RPMI7951 (cell line): ENCODE measurements around the gene SDHAF4. TPM values are rescaled to one million over a fixed set of nuclear protein-coding genes. Genes with fewer than 3 reads are reported as not detected.
"Not testable (repeated sequence)": the region's sequence is repeated elsewhere in the genome, so short reads cannot be mapped to it uniquely, and the experiment has no call there.

Source experiments
- DNase-seq: peaks from one replicate; pipeline ENCODE4 v3.0.0-alpha.2; 2012; ENCODE audit warnings: low read depth
- total RNA-seq: library from RNA; depleted of rRNA; stranded (reverse); fragments of >200 nt; shearing (Covaris generic); gene quantifications from 2 replicates; pipeline ENCODE4 v1.2.3, GENCODE V29; 2014; rRNA removed

The SDHAF4 gene
- total RNA-seq, 1 experiment from 2014 or later: 10.5 TPM

DNA sequence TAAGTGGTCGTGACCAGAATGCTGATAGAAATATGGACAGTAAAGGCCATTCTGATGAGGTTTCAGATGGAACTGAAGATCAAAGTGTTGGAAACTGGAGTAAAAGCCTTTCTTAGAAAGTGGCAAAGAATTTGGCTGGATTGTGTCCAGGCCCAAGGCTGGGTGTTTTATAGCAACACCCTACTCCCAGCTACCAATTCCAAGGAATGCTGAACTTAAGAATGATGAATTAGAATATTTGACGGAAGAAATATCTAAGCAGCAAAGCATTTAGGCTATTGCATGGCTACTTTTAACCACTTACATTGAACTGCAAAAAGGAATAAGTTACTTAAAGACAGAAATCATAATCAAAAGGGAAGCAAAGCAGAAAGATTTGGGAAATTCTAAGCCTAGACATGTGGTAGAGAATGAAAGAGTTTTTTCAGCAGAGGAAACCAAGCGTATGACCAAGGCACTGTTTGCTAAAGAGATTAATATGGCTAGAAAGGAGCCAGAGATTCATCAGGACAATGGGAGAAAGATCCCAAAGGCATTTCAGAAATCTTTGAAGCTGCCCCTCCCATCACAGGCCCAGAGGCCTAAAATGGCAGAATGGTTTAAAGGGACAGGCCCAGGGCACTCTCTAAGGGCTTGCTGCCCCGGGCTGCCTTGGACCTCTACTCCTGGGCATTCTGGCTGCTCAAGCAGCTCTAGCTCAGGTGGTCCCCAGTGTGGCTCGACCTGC, 25.8 kb downstream of the SDHAF4 start:
- no peak for DNase-seq

DNA sequence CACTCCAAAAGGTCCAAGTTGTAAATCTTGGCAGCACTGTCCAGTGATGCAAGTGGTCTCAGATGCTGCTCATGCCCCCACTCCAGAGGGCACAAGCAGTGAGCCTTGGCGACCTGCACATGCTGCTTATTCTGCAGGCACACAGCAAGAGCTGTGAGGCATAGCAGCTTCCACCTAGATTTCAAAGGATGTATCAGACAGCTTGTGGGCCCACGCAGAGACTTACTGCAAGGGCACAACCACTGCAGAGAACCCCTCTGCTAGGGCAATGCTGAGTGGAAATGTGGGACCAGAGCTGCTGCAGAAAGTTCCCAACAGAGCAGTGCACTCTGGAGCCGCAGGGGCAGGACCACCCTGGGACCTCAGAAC, 26.4 kb downstream of the SDHAF4 start:
- no peak for DNase-seq

DNA sequence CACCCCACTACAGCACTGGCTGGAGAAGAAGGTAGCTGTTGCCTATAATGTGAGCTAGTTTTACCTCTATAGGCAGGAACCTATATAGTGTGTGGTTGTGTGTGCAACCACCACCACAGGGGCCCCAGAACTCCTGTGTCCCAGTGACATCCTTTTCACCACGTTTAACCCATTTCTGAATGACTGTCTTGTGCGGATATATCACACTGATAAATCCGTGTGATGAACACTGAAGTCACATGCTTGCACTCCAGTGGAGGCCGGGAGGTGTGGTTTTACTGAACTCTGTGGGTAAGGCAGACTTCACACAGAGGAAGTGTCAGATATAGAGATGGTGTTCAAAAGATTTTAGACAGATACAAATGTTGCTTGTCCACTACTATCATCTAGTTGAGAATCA, 32.5 kb downstream of the SDHAF4 start:
- DNase-seq: no peak

DNA sequence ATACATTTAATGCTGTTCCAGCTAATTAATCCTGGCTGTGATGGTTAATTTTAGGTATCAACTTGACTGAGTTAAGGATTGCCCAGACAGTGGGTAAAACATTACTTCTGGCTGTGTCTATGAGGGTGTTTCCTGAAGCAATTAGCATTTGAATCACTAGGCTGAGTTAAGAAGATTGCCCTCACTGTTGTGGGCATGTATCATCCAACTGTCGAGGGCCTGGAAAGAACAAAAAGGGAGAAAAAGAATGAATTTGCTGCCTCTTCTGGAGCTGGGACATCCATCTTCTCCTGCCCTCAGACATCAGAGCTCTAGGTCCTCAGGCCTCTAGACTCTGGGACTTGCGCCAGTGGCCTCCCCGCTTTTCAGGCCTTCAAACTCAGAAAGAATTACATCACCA, 34.3 kb downstream of the SDHAF4 start:
- DNase-seq: no peak

GRCh38 chr6:70604254-70604653, 37.5 kb downstream of the SDHAF4 start:
- no peak for DNase-seq

GRCh38 chr6:70607371-70607770, 40.6 kb downstream of the SDHAF4 start:
- not testable (repeated sequence) for DNase-seq

DNA sequence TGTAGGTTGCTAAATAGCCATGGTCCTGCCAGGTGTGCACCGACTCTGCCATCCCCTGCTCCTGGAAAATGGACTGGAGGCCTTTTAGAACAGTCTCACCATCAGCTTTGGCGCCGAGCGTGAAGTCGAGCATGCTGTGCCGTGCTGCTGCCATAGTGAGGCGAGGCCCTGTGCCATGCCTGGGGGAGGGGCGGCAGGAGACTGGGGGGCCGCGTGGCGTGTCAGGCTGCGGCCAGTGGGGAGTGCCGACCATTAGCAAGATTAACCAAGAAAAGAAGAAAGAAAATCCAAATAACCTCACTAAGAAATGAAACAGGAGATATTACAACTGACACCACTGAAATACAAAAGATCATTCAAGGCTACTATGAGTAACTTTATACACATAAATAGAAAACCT, 42.5 kb downstream of the SDHAF4 start:
- DNase-seq: not testable (repeated sequence)

- peak; percentile 27 for DNase-seq
Observed at GRCh38 chr6:70616728-70617260, 50.1 kb downstream of the SDHAF4 start.

GRCh38 chr6:70620746-70621145, 54.0 kb downstream of the SDHAF4 start:
- DNase-seq: no peak

GRCh38 chr6:70622461-70622860, 55.7 kb downstream of the SDHAF4 start:
- DNase-seq: no peak

DNA sequence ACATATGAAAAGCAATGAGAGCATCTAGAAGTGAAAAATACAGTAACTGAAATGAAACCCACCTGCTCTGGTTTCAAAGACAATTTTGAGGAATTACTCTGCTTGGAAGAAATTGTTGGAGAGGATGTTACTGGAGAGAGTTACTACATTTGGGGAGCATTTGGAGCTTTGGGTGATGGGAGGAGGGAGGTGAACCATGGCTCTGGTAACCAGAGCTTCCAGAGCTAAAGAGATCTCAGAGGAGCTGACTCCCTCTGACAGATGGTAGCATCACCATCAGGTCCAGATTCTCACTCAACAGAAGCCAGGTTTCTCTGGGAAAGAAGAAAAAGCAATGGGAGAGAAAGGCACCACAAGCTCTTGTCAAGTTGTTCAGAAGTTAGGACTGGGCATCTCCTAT, 58.7 kb downstream of the SDHAF4 start:
- no peak for DNase-seq

DNA sequence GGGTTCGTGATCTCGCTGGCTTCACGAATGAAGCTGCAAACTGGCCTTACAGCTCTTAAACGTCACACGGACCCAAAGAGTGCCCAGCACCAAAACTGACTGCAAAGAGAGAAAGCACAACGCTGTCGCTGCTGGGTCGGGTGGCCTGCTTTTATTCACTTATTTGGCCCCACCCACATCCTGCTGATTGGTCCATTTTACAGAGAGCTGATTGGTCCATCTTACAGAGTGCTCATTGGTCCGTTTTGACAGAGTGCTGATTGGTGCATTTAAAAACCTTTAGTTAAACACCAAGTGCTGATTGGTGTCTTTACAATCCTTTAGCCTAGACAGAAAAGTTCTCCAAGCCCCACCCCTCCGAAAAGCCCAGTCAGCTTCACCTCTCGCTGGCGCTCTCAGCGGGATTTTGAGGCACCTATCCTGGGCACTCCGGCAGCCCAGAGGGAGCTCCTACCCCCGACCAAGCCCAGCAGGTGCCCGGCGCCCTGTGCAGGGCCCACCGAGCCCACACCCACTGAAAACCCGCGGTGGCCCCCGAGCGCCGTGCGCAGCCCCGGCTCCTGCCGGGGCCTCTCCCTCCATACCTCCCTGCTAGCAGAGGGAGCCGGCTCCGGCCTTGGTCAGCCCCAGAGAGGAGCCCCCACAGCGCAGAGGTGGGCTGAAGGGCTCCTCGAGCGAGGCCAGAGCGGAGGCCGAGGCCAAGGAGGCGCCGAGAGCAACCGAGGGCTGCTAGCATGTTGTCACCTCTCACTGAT, 60.9 kb downstream of the SDHAF4 start:
- no peak for DNase-seq

DNA sequence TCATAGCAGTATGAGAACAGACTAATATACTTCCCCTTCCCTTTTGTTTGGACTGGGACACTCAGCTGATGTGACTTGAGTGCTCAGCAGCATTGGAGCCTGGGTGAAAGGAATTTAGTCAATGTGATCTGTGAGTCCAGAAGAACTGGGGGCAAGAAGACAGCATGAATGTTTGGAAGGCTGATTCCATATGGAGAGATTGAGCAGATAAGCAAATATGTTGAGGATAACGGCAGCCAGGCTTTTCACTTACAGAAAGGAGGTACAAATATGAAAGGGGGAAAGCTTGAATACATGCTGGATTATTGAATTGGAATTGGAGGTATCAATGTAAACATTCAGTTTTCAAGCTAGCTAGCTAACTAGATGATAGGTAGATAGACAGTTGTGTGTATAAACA, 63.2 kb downstream of the SDHAF4 start:
- DNase-seq: no peak

- DNase-seq: no peak
Observed at GRCh38 chr6:70633870-70634269, 67.1 kb downstream of the SDHAF4 start.

DNA sequence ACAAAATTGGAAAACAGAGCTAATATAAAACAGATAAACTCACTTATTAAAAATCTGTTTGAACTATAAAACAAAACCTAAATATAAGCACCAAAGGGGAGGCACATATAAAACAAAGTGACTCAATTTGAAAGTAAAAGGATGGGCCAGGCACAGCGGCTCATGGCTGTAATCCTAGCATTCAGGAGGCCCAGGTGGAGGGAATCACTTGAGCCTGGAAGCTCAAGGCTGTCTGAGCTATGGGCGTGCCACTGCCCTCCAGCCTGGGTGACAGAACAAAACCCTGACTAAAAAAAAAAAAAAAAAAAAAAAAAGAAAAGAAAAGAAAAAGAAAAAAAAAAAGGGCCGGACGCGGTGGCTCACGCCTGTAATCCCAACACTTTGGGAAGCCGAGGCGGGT, 69.9 kb downstream of the SDHAF4 start:
- DNase-seq: no peak

GRCh38 chr6:70638468-70638867, 71.7 kb downstream of the SDHAF4 start:
- no peak for DNase-seq

Other genes with a start within 250 kb of the SDHAF4 start
- 6.8 and 10.3 TPM in 2 replicates for gene FAM135A, start 153.4 kb upstream of the SDHAF4 start, total RNA-seq
- gene SMAP1, start 101.0 kb downstream of the SDHAF4 start, total RNA-seq: 18.8 and 25.0 TPM in 2 replicates